GM12878 (cell line): Measurements from ENCODE around the gene TTC23. TPM values are rescaled to one million over a fixed set of nuclear protein-coding genes. Genes with fewer than 3 reads are reported as not detected.

Source experiments
- ASH2L ChIP-seq: fragments of 300-600, 200-600 bp; sonication (generic); IDR thresholded peaks from 2 replicates; pipeline ENCODE4 v1.6.1; 2017; ENCODE audit warnings: low read depth, mild to moderate bottlenecking, borderline replicate concordance
- BMI1 ChIP-seq: fragments of 450-650 bp; IDR thresholded peaks from 2 replicates; pipeline ENCODE4 v1.6.1; 2016; ENCODE audit warnings: mild to moderate bottlenecking, moderate library complexity, borderline replicate concordance
- FOXM1 ChIP-seq: IDR thresholded peaks from 2 replicates; pipeline ENCODE4 v1.6.1; 2012; ENCODE audit warnings: low read depth, mild to moderate bottlenecking, inconsistent platforms, low read length, moderate library complexity
- JUNB ChIP-seq: IDR thresholded peaks from 2 replicates; pipeline ENCODE4 v1.6.1; 2016; ENCODE audit warnings: antibody characterized with exemption, mild to moderate bottlenecking
- KAT2A ChIP-seq: conservative IDR thresholded peaks from 2 replicates; pipeline ENCODE4 v1.6.1; 2011; ENCODE audit warnings: low read depth, low read length; ENCODE audit not compliant: control insufficient read depth
- NBN ChIP-seq: fragments of 450-650 bp; IDR thresholded peaks from 2 replicates; pipeline ENCODE4 v1.6.1; 2016
- PAX5 ChIP-seq: IDR thresholded peaks from 2 replicates; pipeline ENCODE4 v1.6.1; 2011; ENCODE audit warnings: low read depth, low read length, borderline replicate concordance
- POLR2AphosphoS2 ChIP-seq: IDR thresholded peaks from 2 replicates; pipeline ENCODE4 v1.6.1; 2011; ENCODE audit warnings: low read depth, mild to moderate bottlenecking, low read length, improper control_type of control experiment, moderate library complexity
- POLR2AphosphoS5 ChIP-seq: IDR thresholded peaks from 2 replicates; pipeline ENCODE4 v1.6.1; 2011; ENCODE audit warnings: mild to moderate bottlenecking, low read length, inconsistent platforms
- RAD21 ChIP-seq: IDR thresholded peaks from 2 replicates; pipeline ENCODE4 v1.6.1; 2011; ENCODE audit warnings: mild to moderate bottlenecking, low read depth, low read length, moderate library complexity; ENCODE audit not compliant: insufficient read depth
- RB1 ChIP-seq: fragments of 450-650 bp; formaldehyde crosslinking; IDR thresholded peaks from 2 replicates; pipeline ENCODE4 v1.6.1; 2017; ENCODE audit warnings: mild to moderate bottlenecking, borderline replicate concordance
- REST ChIP-seq: IDR thresholded peaks from 2 replicates; pipeline ENCODE4 v1.6.1; 2012; ENCODE audit warnings: mild to moderate bottlenecking, low read depth, low read length
- SREBF2 ChIP-seq: IDR thresholded peaks from 2 replicates; pipeline ENCODE4 v1.6.1; 2012; ENCODE audit warnings: mild to moderate bottlenecking, low read length
- polyA plus RNA-seq, 11 experiments: library from polyadenylated mRNA; depleted of rRNA in 4 of 11; unstranded in 6 of 11; stranded (reverse) in 5 of 11; fragments of >200 nt; fragmentation: Nextera tagmentation in 4 of 11; fragmentation: Illumina TruSeq in 1 of 11; extraction: Ambion mirVana in 4 of 11; extraction: Trizol in 1 of 11; gene quantifications; 1 replicate in 1 of 11; 2 replicates in 10 of 11; pipeline versions ENCODE4 v1.2.1 to v1.2.3, GENCODE V29; 2011 to 2016; ENCODE audit warnings: inconsistent platforms in 2 of 11, missing spikeins in 2 of 11, low read depth in 1 of 11
- total RNA-seq, 4 experiments: library from RNA; depleted of rRNA in 3 of 4; stranded (reverse); fragments of >200 nt in 3 of 4; fragmentation: Illumina TruSeq in 1 of 4; extraction: Trizol in 1 of 4; gene quantifications; 2 replicates each; pipeline versions ENCODE4 v1.2.1 to v1.2.3, GENCODE V29; 2013 to 2021
- TF ChIP-seq, protein P1 (sequence below), 3 experiments: IDR thresholded peaks in 2 of 3; conservative IDR thresholded peaks in 1 of 3; 2 replicates each; pipeline ENCODE4 v1.5.1; 2011; ENCODE audit warnings: low read depth in 3 of 3, low read length in 3 of 3, mild to moderate bottlenecking in 3 of 3, control low read depth in 2 of 3, moderate library complexity in 2 of 3, inconsistent platforms in 1 of 3, mixed read lengths in 1 of 3; ENCODE audit not compliant: control insufficient read depth in 2 of 3, insufficient read depth in 1 of 3; ENCODE audit errors: extremely low read depth in 1 of 3
- TF ChIP-seq, protein P2 (sequence below): fragments of 450-650 bp; conservative IDR thresholded peaks from 2 replicates; pipeline ENCODE4 v1.6.1; 2017; ENCODE audit warnings: mild to moderate bottlenecking, moderate library complexity
- TF ChIP-seq, protein P3 (sequence below): fragments of 450-650 bp; formaldehyde crosslinking; IDR thresholded peaks from 2 replicates; pipeline ENCODE4 v1.4.0; 2020; ENCODE audit warnings: mild to moderate bottlenecking, moderate library complexity
- TF ChIP-seq, protein P4 (sequence below): IDR thresholded peaks from 2 replicates; pipeline ENCODE4 v1.6.1; 2011; ENCODE audit warnings: low read depth, mild to moderate bottlenecking, low read length, moderate library complexity, borderline replicate concordance; ENCODE audit errors: extremely low read depth

Gene TTC23
- total and polyA plus RNA-seq, 10 of the 15 experiments (the other 5 are each of a cell fraction or from before 2014, with no cell fraction given) = 1.2 to 9.0 (median 6.5) TPM

GRCh38 chr15:99239545-99240198 is 9.7 kb downstream of the TTC23 start (continued):
- TF ChIP-seq JUNB (peak; percentile 72), NBN (0 out of 2 replicates have a peak, but pooled peaks have one; percentile 19), RB1 (no peak), KAT2A (no peak), POLR2AphosphoS2 (no peak), FOXM1 (peak; percentile 47; the same call in 1 of the 2 replicates), SREBF2 (no peak), RAD21 (no peak), ASH2L (no peak), POLR2AphosphoS5 (no peak), REST (no peak), PAX5 (no peak), BMI1 (no peak)
- TF ChIP-seq, protein P1, sequence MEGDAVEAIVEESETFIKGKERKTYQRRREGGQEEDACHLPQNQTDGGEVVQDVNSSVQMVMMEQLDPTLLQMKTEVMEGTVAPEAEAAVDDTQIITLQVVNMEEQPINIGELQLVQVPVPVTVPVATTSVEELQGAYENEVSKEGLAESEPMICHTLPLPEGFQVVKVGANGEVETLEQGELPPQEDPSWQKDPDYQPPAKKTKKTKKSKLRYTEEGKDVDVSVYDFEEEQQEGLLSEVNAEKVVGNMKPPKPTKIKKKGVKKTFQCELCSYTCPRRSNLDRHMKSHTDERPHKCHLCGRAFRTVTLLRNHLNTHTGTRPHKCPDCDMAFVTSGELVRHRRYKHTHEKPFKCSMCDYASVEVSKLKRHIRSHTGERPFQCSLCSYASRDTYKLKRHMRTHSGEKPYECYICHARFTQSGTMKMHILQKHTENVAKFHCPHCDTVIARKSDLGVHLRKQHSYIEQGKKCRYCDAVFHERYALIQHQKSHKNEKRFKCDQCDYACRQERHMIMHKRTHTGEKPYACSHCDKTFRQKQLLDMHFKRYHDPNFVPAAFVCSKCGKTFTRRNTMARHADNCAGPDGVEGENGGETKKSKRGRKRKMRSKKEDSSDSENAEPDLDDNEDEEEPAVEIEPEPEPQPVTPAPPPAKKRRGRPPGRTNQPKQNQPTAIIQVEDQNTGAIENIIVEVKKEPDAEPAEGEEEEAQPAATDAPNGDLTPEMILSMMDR (IDR thresholded peaks at IDR 0.05 in 2 of 3, conservative IDR thresholded peaks at IDR 0.05 in 1 of 3; ENCODE audit: control insufficient read depth in 2 of 3, extremely low read depth in 1 of 3, insufficient read depth in 1 of 3, low read depth in 3 of 3, low read length in 3 of 3) = no peak
- TF ChIP-seq, protein P2, sequence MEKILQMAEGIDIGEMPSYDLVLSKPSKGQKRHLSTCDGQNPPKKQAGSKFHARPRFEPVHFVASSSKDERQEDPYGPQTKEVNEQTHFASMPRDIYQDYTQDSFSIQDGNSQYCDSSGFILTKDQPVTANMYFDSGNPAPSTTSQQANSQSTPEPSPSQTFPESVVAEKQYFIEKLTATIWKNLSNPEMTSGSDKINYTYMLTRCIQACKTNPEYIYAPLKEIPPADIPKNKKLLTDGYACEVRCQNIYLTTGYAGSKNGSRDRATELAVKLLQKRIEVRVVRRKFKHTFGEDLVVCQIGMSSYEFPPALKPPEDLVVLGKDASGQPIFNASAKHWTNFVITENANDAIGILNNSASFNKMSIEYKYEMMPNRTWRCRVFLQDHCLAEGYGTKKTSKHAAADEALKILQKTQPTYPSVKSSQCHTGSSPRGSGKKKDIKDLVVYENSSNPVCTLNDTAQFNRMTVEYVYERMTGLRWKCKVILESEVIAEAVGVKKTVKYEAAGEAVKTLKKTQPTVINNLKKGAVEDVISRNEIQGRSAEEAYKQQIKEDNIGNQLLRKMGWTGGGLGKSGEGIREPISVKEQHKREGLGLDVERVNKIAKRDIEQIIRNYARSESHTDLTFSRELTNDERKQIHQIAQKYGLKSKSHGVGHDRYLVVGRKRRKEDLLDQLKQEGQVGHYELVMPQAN = no peak
- TF ChIP-seq, protein P3, sequence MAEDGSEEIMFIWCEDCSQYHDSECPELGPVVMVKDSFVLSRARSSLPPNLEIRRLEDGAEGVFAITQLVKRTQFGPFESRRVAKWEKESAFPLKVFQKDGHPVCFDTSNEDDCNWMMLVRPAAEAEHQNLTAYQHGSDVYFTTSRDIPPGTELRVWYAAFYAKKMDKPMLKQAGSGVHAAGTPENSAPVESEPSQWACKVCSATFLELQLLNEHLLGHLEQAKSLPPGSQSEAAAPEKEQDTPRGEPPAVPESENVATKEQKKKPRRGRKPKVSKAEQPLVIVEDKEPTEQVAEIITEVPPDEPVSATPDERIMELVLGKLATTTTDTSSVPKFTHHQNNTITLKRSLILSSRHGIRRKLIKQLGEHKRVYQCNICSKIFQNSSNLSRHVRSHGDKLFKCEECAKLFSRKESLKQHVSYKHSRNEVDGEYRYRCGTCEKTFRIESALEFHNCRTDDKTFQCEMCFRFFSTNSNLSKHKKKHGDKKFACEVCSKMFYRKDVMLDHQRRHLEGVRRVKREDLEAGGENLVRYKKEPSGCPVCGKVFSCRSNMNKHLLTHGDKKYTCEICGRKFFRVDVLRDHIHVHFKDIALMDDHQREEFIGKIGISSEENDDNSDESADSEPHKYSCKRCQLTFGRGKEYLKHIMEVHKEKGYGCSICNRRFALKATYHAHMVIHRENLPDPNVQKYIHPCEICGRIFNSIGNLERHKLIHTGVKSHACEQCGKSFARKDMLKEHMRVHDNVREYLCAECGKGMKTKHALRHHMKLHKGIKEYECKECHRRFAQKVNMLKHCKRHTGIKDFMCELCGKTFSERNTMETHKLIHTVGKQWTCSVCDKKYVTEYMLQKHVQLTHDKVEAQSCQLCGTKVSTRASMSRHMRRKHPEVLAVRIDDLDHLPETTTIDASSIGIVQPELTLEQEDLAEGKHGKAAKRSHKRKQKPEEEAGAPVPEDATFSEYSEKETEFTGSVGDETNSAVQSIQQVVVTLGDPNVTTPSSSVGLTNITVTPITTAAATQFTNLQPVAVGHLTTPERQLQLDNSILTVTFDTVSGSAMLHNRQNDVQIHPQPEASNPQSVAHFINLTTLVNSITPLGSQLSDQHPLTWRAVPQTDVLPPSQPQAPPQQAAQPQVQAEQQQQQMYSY (CRISPR knock-in tag) = no peak
- TF ChIP-seq, protein P4, sequence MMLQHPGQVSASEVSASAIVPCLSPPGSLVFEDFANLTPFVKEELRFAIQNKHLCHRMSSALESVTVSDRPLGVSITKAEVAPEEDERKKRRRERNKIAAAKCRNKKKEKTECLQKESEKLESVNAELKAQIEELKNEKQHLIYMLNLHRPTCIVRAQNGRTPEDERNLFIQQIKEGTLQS = no peak; the same call in 1 of the 2 replicates
